CD4-positive, alpha-beta T cell treated with Interleukin-10 for 1 hour (primary cell): ENCODE results near the gene CTAG2.
"Not testable (repeated sequence)": the region's sequence is repeated elsewhere in the genome, so short reads cannot be mapped to it uniquely, and the experiment has no call there.

Source experiments
- DNase-seq: peaks from one replicate; pipeline ENCODE4 v3.0.0-alpha.2; 2020

CTAG2 gene

GRCh38 chrX:154645745-154646378 is 7.5 kb downstream of the CTAG2 start:
- DNase-seq, result not testable (repeated sequence)

GRCh38 chrX:154643708-154644107 is 9.7 kb downstream of the CTAG2 start:
- DNase-seq, result not testable (repeated sequence)

DNA sequence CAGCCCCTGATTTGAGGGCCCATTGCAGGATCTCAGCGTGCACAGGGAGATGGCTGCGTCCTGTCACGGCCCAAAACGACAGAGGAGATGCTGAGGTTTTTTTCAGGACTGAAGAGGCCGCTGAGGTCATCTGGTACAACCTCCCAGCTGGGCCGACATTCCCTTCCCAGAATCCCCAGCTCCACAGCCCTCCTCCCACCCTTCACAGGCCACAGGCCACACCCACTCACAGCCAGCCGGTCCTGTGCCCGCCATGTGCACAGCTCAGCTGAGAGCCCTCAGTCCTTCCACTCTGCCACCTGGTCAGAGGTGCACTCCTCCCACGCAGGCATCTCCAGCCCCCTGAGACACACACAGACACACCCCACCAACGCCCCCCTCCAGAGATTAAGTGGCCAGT is 11.6 kb downstream of the CTAG2 start:
- not testable (repeated sequence) for DNase-seq

DNA sequence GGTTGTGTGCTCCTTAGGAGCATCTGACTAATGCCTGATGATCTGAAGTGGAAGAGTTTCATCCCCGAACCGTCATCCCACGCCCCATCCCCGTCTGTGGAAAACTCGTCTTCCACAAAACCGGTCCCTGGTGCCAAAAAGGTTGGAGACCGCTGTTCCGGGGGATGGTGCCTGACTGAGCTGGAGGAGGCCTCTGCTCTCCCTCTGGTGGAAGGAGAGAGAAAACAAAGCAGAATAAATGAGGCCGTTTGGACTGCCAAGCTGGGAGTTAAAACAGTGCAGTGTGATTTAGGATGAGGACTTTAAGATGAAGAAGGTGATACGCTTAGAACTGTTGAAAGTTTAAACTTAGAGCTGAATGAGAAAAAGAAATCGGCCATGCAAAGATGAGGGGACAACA is 19.7 kb downstream of the CTAG2 start:
- not testable (repeated sequence) for DNase-seq

- DNase-seq, result not testable (repeated sequence)
Measured at GRCh38 chrX:154630949-154631348, 22.4 kb downstream of the CTAG2 start.

DNA sequence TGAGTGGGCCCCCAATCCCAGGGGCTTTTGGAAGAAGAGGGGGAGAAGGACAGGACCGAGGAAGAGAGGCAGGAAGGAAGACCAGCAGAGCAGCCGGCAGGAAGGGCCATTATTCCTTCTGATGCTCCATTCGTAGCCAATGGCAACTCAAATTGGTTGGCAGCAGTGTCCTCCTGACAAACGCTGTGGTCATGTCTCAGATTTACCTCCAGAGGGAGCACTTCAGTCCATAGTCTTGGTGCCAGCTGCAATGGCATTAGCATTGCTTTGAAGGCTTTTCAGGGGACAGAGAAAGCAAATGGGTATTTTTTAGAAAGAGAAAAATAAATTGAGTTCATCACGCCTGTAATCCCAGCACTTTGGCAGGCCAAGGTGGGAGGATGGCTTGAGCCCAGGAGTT is 24.4 kb downstream of the CTAG2 start:
- DNase-seq, result not testable (repeated sequence)

GRCh38 chrX:154620767-154621414 is 32.5 kb downstream of the CTAG2 start:
- DNase-seq, result not testable (repeated sequence)

DNA sequence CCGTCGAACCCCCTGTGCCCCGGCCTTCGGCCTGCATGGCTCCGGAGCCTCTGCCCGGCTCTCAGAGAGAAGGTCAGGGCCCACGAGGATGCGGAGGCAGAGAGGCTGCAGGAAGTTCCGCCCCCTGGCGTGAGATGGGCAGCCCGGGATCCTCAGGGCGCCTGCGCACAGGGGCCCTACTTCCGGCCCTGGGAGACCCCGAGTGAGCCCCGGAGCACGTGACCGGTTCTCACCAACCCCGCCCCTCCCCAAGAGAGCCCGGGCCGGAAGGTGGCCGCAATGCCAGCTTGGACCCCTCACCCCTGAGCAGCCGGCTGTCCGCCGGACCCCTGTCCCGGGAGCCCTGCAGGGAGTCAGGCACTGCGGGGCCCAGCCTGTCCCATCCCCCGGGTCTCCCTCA is 34.2 kb downstream of the CTAG2 start, which contains the start of gene CTAG1B:
TSS of gene CTAG1B (minus strand) at position 101 of the 400 bp plus-strand sequence. CDS start at position 37, 64 bp downstream.
- DNase-seq, result not testable (repeated sequence)

DNA sequence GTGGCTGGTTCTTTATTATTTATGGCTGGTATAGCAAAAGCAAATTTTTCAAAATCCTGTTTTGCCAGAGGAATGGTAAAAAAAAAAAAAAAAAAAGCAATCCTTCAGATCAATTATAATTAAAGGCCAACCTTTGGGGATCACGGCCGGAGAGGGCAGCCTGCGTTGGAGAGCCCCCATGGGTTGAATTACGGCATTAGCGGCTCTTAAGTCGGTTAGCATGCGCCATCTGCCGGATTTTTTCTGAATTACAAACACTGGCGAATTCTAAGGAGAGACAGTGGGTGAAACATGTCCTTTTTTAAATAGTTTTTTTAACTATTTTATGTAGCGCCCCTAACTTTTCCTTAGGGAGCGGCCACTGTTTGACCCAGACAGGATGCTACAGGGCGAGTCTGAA is 39.8 kb downstream of the CTAG2 start:
- DNase-seq, result not testable (repeated sequence)

- not testable (repeated sequence) for DNase-seq
Measured at GRCh38 chrX:154611146-154611545, 42.2 kb downstream of the CTAG2 start.

- not testable (repeated sequence) for DNase-seq
Measured at GRCh38 chrX:154608823-154609222, 44.6 kb downstream of the CTAG2 start.

DNA sequence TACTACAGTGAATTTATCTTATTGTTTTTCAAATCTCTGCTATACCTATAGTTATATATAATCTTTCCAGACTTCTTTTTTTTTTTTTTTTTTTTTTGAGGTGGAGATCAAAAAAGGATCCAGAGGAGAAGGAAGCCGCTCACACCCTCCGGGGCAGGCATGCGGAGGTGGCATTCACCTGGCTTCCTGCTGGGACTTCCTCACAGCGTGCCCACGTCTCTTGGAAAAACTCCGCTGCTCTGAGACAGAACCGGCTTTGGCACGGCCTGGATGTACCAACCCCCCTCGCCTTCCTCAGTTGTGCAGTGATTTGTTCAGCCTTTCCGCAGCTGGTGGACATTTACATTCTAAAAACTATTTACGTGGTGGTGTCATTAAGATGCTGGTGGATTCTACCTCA is 45.4 kb downstream of the CTAG2 start:
- DNase-seq, result not testable (repeated sequence)

- no peak for DNase-seq
Measured at GRCh38 chrX:154607370-154607769, 46.0 kb downstream of the CTAG2 start.

- DNase-seq, result no peak
Measured at GRCh38 chrX:154605566-154605965, 47.8 kb downstream of the CTAG2 start.

DNA sequence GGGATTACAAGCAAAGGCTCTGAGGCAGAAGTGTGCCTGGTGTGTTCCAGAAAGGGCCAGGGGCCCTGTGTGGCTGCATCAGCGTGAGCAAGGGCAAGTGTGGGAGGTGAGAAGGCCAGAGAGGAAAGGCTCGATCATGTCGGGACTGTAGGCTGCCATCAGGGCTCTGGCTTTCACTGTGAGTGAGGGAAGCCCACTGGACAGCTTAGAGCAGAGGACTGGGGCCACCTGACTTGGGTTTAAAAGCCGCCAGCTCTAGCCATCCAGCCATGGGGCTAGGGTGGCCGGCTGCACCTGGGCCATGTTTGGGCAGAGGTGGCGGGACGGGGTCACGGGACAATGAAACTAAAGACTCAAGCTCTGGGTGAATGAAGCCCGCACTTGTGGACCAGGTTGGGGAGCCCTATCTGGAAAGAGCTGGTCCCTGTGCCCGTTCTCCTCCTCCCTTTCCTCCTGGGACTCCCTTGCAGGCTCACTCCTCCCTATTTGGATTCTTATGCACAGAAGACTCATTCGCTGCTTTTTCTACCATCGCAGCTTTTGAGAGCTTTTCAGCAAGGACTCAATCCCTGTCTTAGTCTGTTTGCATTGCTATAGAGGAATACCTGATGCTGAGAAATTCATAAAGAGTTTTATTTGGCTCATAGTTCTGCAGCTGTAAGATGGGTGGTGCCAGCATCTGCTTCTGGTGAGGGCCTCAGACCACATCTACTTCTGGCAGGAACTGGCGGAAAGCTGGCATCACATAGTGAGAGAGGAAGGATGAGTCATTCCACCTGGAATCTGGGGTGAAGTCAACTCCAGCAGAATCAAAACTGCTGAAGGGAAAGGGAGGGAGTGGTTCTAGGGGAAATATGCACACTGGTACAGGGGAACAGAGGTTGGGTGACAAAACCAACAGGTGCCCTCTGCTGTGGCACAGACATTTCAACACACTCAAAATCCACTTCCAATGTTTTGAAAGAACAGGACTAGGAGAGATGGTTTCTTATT is 49.6 kb downstream of the CTAG2 start:
- DNase-seq, result no peak

DNA sequence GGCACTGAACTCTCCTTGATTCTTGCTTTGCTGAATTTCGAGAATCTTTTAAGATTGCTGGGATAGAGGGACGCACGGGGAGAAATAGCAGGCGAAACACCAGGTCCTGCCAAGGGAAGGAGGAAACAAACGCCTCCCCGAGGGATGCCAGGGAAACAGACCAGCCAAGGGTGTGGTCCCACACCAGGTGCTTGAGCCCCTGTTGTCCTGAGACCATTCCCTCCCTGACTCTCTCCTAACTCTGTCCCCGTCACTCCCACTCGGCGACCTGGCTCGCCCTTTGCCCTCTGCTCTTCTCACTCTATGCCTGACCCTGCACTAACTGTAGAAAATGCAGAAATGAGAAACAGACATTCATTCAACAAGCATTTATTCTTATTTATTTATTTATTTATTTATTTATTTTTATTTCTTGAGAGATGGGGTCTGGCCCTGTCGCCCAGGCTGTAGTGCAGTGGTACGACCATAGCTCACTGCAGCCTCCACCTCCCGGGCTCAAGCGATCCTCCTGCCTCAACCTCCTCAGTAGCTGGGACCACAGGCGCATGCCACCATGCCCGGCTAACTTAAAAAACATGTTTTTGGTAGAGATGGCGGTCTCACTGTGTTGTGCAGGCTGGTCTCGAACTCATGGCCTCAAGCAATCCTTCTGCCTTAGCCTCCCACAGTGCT is 50.5 kb downstream of the CTAG2 start:
- DNase-seq, result no peak

GRCh38 chrX:154602226-154602625 is 51.2 kb downstream of the CTAG2 start:
- no peak for DNase-seq
